CD8-positive, alpha-beta memory T cell (primary cell): ENCODE measurements around the gene CAPN14. TPM values are rescaled to one million over a fixed set of nuclear protein-coding genes. Genes with fewer than 3 reads are reported as not detected.

Experiments used
- CTCF ChIA-PET: fragments of 350-600 bp; sonication (Branson Sonifier 250); formaldehyde crosslinking; loops from one replicate; lab custom pipeline; 2021; ENCODE audit warnings: antibody characterized with exemption; lab: Charles Lee
- POLR2A ChIA-PET: fragments of 350-600 bp; sonication (Branson Sonifier 250); formaldehyde crosslinking; loops from one replicate; lab custom pipeline; 2021; ENCODE audit warnings: antibody characterized with exemption; lab: Charles Lee
- DNase-seq, 5 donors: peaks; one replicate each; pipeline versions ENCODE4 v3.0.0 to v3.0.0-alpha.2; 2020 to 2022; ENCODE audit warnings: mixed read lengths in 1 of 5
- H3K27ac ChIP-seq: one replicate; pipeline ENCODE4 v1.7.0; 2013; ENCODE audit warnings: low read depth, mild to moderate bottlenecking, low read length, moderate library complexity
- H3K27me3 ChIP-seq: 2 replicates; pipeline ENCODE4 v1.7.0; 2013; ENCODE audit warnings: low read length, mild to moderate bottlenecking; ENCODE audit not compliant: insufficient read depth, poor library complexity, severe bottlenecking
- H3K36me3 ChIP-seq: 2 replicates; pipeline ENCODE4 v1.7.0; 2013; ENCODE audit warnings: mild to moderate bottlenecking, low read length, moderate library complexity; ENCODE audit not compliant: insufficient read depth
- H3K4me1 ChIP-seq: 2 replicates; pipeline ENCODE4 v1.7.0; 2013; ENCODE audit warnings: mild to moderate bottlenecking, low read length, moderate library complexity; ENCODE audit not compliant: insufficient read depth
- H3K4me3 ChIP-seq: 2 replicates; pipeline ENCODE4 v1.7.0; 2013; ENCODE audit warnings: mild to moderate bottlenecking, low read length
- H3K9me3 ChIP-seq: 2 replicates; pipeline ENCODE4 v1.7.0; 2013; ENCODE audit warnings: mild to moderate bottlenecking, low read length
- H3K27ac Mint-ChIP-seq, 8 donors: one replicate each; pipeline ENCODE4 v1.8.0; 2020 to 2021; ENCODE audit warnings: mixed read lengths in 8 of 8, mild to moderate bottlenecking in 6 of 8, inconsistent platforms in 3 of 8, moderate library complexity in 3 of 8
- H3K27me3 Mint-ChIP-seq, 2 donors: one replicate each; pipeline ENCODE4 v1.8.0; 2020 to 2021; ENCODE audit warnings: mixed read lengths in 2 of 2, mild to moderate bottlenecking in 1 of 2, moderate library complexity in 1 of 2
- H3K36me3 Mint-ChIP-seq, 3 donors: one replicate each; pipeline ENCODE4 v1.8.0; 2020 to 2021; ENCODE audit warnings: mixed read lengths in 3 of 3, inconsistent platforms in 1 of 3, mild to moderate bottlenecking in 1 of 3
- H3K4me1 Mint-ChIP-seq, 3 donors: one replicate each; pipeline ENCODE4 v1.8.0; 2020 to 2021; ENCODE audit warnings: mixed read lengths in 3 of 3, inconsistent platforms in 1 of 3, mild to moderate bottlenecking in 1 of 3
- H3K4me3 Mint-ChIP-seq, 7 donors: one replicate each; pipeline ENCODE4 v1.8.0; 2020 to 2021; ENCODE audit warnings: mixed read lengths in 7 of 7, mild to moderate bottlenecking in 6 of 7, moderate library complexity in 4 of 7, inconsistent platforms in 2 of 7
- H3K9me3 Mint-ChIP-seq, 5 donors: one replicate each; pipeline ENCODE4 v1.8.0; 2020 to 2022; ENCODE audit warnings: mixed read lengths in 5 of 5, mild to moderate bottlenecking in 3 of 5, moderate library complexity in 2 of 5, inconsistent platforms in 1 of 5
- polyA plus RNA-seq: library from polyadenylated mRNA; unstranded; fragments of 300-500 nt; fragmentation: Illumina TruSeq; gene quantifications from one replicate; pipeline ENCODE4 v1.2.3, GENCODE V29; 2021
- total RNA-seq, 2 experiments: library from RNA; stranded (reverse); gene quantifications; one replicate each; pipeline ENCODE4 v1.2.3, GENCODE V29; 2021

Gene CAPN14
- total and polyA plus RNA-seq, 3 experiments from 2014 or later = 0.07 to 0.40 (median 0.31) TPM

DNA sequence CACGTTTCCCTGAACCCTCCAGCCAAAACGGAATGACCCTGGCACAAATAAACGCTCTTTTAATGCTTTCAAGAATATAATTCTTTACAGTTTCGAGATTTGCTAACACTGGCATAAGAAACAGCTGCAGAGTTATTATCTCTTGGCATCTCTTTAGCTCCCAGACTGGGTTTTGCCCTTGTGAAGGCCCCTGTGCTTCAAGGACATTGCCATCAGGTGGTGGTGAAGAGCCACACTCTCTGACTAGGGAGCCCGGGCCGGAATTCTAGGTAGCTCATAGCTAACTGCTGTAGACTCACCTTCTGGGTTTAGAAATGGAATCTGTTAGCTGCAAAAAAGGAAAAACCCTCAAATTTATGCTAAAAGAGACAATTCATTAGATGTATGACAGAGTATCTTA, 65.8 kb downstream of the CAPN14 start:
- Histone ChIP-seq H3K36me3 (no peaks in the 10 kb centered on the region), H3K27ac (no peak overlapping the region), H3K4me3 (no peak overlapping the region), H3K27me3 (no peaks in the 10 kb centered on the region), H3K4me1 (no peaks in the 10 kb centered on the region), H3K9me3 (no peaks in the 10 kb centered on the region)
- Mint-ChIP-seq H3K9me3 (peaks cover 0 to 1% (median 0%) of the 10 kb centered on the region in 5 donors), H3K27me3 (peaks cover 10 to 37% of the 10 kb centered on the region in 2 donors), H3K36me3 (no peaks in the 10 kb centered on the region), H3K27ac (no peak overlapping the region), H3K4me1 (no peaks in the 10 kb centered on the region), H3K4me3 (no peak overlapping the region)
- POLR2A ChIA-PET = no interaction called here
- DNase-seq = no peak
- CTCF ChIA-PET = interaction anchor here (1.0 kb wide), 1 partner anchor 18 kb away, joined by 4 read pairs; no protein-coding TSS in a partner anchor

DNA sequence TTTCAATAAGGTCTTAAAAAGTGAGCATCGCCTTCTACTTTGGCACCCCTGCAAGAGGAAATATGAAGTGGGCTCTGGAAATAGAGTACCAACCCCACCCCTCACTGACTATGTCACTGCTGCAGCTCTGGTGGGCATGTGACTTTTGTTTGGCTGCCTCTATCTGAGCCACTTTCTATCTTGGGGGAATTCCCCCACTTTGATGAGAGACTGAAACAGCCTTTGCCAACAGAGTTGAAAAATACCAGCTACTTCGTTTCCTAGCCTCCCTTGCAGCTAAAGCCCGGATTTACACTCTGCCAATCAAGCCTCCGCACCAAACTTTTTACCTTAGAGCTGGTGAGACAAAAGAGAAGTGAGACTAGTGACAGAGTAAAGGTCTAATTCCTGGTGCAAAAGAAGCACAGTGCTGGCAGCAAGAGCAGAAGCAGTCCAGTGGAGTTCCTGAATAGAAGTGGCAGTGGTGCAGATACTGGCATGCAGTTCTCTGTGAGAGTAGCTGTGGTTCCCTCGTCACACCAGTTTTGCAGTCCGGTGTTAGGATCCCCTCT, 67.1 kb downstream of the CAPN14 start:
- no peaks in the 10 kb centered on the region for H3K4me1 Mint-ChIP-seq
- peaks cover 10 to 36% of the 10 kb centered on the region in 2 donors for H3K27me3 Mint-ChIP-seq
- ChIA-PET CTCF (interaction anchor here (1.5 kb wide), 1 partner anchor 17 kb away, joined by 3 read pairs; no protein-coding TSS in a partner anchor), POLR2A (no interaction called here)
- H3K4me3 Mint-ChIP-seq = peak overlapping the region in 1 of 7 donors; percentile 41
- H3K9me3 Mint-ChIP-seq = peaks cover 0 to 1% (median 0%) of the 10 kb centered on the region in 5 donors
- no peaks in the 10 kb centered on the region for H3K36me3 Mint-ChIP-seq
- no peak overlapping the region for H3K27ac Mint-ChIP-seq
- H3K4me3 ChIP-seq = no peak overlapping the region
- no peaks in the 10 kb centered on the region for H3K27me3 ChIP-seq
- no peak for DNase-seq
- no peaks in the 10 kb centered on the region for H3K9me3 ChIP-seq
- H3K4me1 ChIP-seq = no peaks in the 10 kb centered on the region
- H3K36me3 ChIP-seq = no peaks in the 10 kb centered on the region
- no peak overlapping the region for H3K27ac ChIP-seq

DNA sequence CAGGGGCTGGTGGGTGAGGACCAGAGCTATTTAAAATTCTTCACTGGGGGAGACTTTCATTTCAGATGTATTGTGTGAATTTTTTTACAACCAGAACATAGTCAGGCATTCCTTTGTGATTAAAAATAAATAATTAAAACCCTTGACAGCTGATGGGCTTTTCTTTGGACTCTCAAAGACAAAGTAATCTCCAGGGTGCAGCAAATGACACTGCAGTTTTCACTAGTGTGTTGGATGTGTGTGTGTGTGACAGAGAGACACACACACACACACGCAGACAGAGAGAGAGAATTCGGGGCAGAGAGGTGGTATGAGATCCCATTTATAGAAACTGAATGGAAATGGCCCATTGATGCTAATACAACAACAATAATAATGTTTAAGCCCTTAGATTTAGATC, 68.8 kb downstream of the CAPN14 start:
- Mint-ChIP-seq H3K9me3 (peaks cover 0 to 1% (median 0%) of the 10 kb centered on the region in 5 donors), H3K36me3 (no peaks in the 10 kb centered on the region), H3K27me3 (peaks cover 17 to 45% of the 10 kb centered on the region in 2 donors), H3K4me1 (no peaks in the 10 kb centered on the region), H3K27ac (no peak overlapping the region), H3K4me3 (no peak overlapping the region)
- DNase-seq = no peak
- Histone ChIP-seq H3K27me3 (no peaks in the 10 kb centered on the region), H3K36me3 (no peaks in the 10 kb centered on the region), H3K9me3 (no peaks in the 10 kb centered on the region), H3K4me1 (no peaks in the 10 kb centered on the region), H3K27ac (no peak overlapping the region), H3K4me3 (no peak overlapping the region)
- POLR2A ChIA-PET = no interaction called here
- CTCF ChIA-PET = no interaction called here

DNA sequence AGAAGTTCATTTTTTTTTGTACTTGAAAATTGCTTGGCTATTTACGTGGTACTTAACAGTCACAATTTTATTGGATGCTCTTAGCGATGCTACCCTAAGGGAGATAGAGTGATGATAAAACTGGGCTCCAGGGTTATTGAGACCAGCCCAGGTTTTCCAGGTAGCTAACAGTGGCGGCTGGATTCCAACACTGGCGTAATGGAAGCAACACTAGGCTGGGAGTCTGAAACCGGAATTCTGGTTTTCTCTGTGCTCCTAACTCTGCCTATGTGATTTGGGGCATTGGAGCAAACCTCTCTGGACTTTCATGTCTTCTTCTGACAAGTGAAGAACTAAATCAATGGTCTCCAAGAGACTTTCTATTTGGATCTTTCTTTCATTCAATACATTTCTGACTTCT, 69.7 kb downstream of the CAPN14 start:
- H3K27me3 ChIP-seq = no peaks in the 10 kb centered on the region
- H3K36me3 ChIP-seq = no peaks in the 10 kb centered on the region
- no peak overlapping the region for H3K27ac ChIP-seq
- ChIA-PET POLR2A (no interaction called here), CTCF (no interaction called here)
- DNase-seq = no peak
- no peaks in the 10 kb centered on the region for H3K4me1 Mint-ChIP-seq
- H3K27ac Mint-ChIP-seq = no peak overlapping the region
- no peaks in the 10 kb centered on the region for H3K9me3 ChIP-seq
- no peaks in the 10 kb centered on the region for H3K36me3 Mint-ChIP-seq
- peaks cover 0 to 1% (median 0%) of the 10 kb centered on the region in 5 donors for H3K9me3 Mint-ChIP-seq
- no peak overlapping the region for H3K4me3 Mint-ChIP-seq
- no peaks in the 10 kb centered on the region for H3K4me1 ChIP-seq
- H3K4me3 ChIP-seq = no peak overlapping the region
- peaks cover 18 to 50% of the 10 kb centered on the region in 2 donors for H3K27me3 Mint-ChIP-seq

DNA sequence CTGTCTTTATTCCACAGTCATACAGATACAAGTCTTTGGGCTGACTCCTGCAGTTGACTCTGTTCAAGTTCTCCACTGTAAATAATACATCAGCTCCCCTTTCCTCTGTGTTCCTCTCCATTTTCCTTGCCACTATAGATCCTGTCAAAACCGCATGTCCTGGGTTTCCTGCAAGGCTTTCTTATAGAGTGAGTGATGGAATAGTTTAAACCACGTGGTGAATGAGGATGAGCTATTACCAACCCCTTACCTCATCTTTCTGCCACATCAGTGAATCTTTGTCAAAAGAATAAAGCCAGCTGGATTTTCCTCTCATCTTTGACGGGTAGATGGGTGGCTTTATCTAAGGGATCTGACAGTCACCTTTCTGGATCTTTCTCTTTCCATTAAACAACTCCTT, 75.2 kb downstream of the CAPN14 start:
- Histone ChIP-seq H3K27ac (no peak overlapping the region), H3K4me1 (no peaks in the 10 kb centered on the region), H3K9me3 (no peaks in the 10 kb centered on the region), H3K36me3 (no peaks in the 10 kb centered on the region), H3K27me3 (peaks cover 4% of the 10 kb centered on the region), H3K4me3 (no peak overlapping the region)
- peaks cover 1 to 2% (median 1%) of the 10 kb centered on the region in 3 donors for H3K4me1 Mint-ChIP-seq
- CTCF ChIA-PET = no interaction called here
- no peak overlapping the region for H3K4me3 Mint-ChIP-seq
- no peak for DNase-seq
- peaks cover 20 to 43% of the 10 kb centered on the region in 2 donors for H3K27me3 Mint-ChIP-seq
- no peaks in the 10 kb centered on the region for H3K36me3 Mint-ChIP-seq
- H3K9me3 Mint-ChIP-seq = no peaks in the 10 kb centered on the region
- POLR2A ChIA-PET = no interaction called here
- H3K27ac Mint-ChIP-seq = no peak overlapping the region

DNA sequence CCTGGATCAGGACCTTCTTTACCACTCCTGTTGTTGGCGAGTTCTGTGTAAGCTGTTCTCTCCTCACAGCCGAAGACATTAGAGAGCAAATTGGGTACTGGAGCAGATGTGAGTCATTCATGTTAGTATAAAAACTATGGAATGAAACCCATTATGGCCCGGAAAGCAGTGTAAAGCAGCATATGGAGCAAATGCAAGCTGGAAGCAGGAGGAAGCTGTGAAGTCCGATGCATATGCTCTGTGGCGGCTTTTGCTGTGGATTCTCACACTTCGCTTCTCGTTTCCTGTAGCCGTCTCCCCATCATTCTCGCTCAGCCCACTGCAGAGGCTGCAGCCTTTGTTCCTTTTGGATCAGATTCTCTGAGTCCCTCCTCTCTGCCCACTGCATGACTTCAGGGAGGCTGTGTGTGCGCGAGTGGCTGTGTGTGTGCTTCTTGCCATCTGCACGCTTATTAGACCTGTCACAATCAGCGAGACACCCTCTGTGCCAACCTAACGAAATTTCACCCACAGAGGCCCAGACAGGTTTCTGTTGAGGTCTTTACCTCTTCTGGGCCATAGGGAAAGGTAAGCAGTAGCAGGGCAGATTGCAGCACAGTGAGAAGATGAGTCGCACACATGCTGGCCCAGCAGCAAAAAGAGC, 75.8 kb downstream of the CAPN14 start:
- Histone ChIP-seq H3K27ac (no peak overlapping the region), H3K27me3 (peaks cover 9% of the 10 kb centered on the region), H3K9me3 (no peaks in the 10 kb centered on the region), H3K36me3 (no peaks in the 10 kb centered on the region), H3K4me1 (no peaks in the 10 kb centered on the region), H3K4me3 (no peak overlapping the region)
- CTCF ChIA-PET = no interaction called here
- Mint-ChIP-seq H3K27me3 (peaks cover 25 to 48% of the 10 kb centered on the region in 2 donors), H3K36me3 (no peaks in the 10 kb centered on the region), H3K4me3 (no peak overlapping the region), H3K4me1 (peaks cover 7% of the 10 kb centered on the region in 3 donors), H3K9me3 (no peaks in the 10 kb centered on the region), H3K27ac (no peak overlapping the region)
- no peak for DNase-seq
- POLR2A ChIA-PET = no interaction called here

DNA sequence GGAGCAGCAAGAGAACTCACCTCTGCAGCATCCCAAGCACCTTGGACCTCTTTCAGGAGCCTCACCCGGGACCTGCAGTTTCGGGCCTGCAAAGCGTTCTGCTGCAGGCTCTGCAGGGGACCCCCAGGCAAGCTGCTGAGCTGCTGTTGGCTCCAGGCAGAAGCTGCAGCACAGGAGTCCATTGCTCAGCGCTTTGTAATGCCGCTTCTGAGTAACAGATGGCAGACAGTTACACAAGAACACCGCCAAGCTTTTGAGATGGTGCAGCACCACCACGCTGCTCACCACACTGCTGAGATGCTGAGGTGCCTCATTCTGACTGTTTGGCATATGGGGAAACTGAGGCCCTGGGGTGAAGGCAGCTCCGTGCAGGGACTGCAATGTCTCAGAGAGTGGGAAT, 77.2 kb downstream of the CAPN14 start:
- no peak for DNase-seq
- Mint-ChIP-seq H3K9me3 (no peaks in the 10 kb centered on the region), H3K27ac (no peak overlapping the region), H3K4me3 (no peak overlapping the region), H3K27me3 (peaks cover 38 to 57% of the 10 kb centered on the region in 2 donors), H3K4me1 (peaks cover 7 to 10% (median 9%) of the 10 kb centered on the region in 3 donors), H3K36me3 (no peaks in the 10 kb centered on the region)
- Histone ChIP-seq H3K36me3 (no peaks in the 10 kb centered on the region), H3K4me3 (no peak overlapping the region), H3K4me1 (no peaks in the 10 kb centered on the region), H3K9me3 (no peaks in the 10 kb centered on the region), H3K27me3 (peaks cover 18% of the 10 kb centered on the region), H3K27ac (no peak overlapping the region)
- CTCF ChIA-PET = no interaction called here
- POLR2A ChIA-PET = no interaction called here

DNA sequence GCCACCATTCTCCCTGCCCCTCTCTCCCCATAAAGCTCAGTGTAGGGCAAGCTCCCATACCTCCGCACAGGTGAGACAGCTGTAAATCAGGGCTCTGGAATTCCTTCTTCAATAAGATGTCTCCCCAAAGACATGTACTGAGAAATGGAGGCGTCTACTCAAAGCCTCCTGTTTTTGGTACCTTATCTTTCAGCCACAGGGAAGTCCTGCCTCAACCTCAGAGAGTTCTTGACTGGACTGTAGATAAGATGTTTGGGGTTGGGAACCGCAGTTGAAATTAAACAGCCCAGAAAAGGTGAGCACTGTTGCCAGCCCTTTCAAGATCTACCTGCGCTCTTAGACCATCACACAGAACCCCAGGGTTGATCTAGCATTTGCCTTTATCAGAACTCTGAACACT, 77.6 kb downstream of the CAPN14 start:
- no peak overlapping the region for H3K4me3 ChIP-seq
- H3K27ac ChIP-seq = no peak overlapping the region
- no peak for DNase-seq
- Mint-ChIP-seq H3K9me3 (no peaks in the 10 kb centered on the region), H3K4me1 (peaks cover 7 to 10% (median 9%) of the 10 kb centered on the region in 3 donors), H3K4me3 (no peak overlapping the region), H3K36me3 (no peaks in the 10 kb centered on the region), H3K27me3 (peaks cover 43 to 59% of the 10 kb centered on the region in 2 donors), H3K27ac (no peak overlapping the region)
- H3K9me3 ChIP-seq = no peaks in the 10 kb centered on the region
- no peaks in the 10 kb centered on the region for H3K4me1 ChIP-seq
- CTCF ChIA-PET = no interaction called here
- H3K27me3 ChIP-seq = peaks cover 23% of the 10 kb centered on the region
- no peaks in the 10 kb centered on the region for H3K36me3 ChIP-seq
- POLR2A ChIA-PET = no interaction called here
